GM23248 (cell line): ENCODE results near the gene DPCD. TPM values are rescaled to one million over a fixed set of nuclear protein-coding genes. Genes with fewer than 3 reads are reported as not detected.

ENCODE experiments used
- DNase-seq: peaks from one replicate; pipeline ENCODE4 v3.0.0-alpha.2; 2015
- H2AFZ ChIP-seq: fragments of 200-600 bp; sonication (generic); 2 replicates; pipeline ENCODE4 v1.6.1; 2016; ENCODE audit warnings: antibody characterized with exemption
- H3F3A ChIP-seq: fragments of 200-600 bp; sonication (generic); 2 replicates; pipeline ENCODE4 v1.6.1; 2016; ENCODE audit warnings: mild to moderate bottlenecking, antibody characterized with exemption, mixed run types; ENCODE audit not compliant: insufficient read depth
- H3K27ac ChIP-seq: fragments of 200-600 bp; sonication (generic); 2 replicates; pipeline ENCODE4 v1.5.1; 2016; ENCODE audit warnings: mild to moderate bottlenecking
- H3K27me3 ChIP-seq: fragments of 200-600 bp; sonication (generic); replicated peaks from 2 replicates; pipeline ENCODE4 v1.6.1; 2016; ENCODE audit warnings: mild to moderate bottlenecking; ENCODE audit not compliant: insufficient read depth
- H3K36me3 ChIP-seq: fragments of 200-600 bp; sonication (generic); 2 replicates; pipeline ENCODE4 v1.6.1; 2016; ENCODE audit warnings: low read depth, mild to moderate bottlenecking
- H3K4me1 ChIP-seq: fragments of 200-600 bp; sonication (generic); 2 replicates; pipeline ENCODE4 v1.6.1; 2016; ENCODE audit warnings: mild to moderate bottlenecking; ENCODE audit not compliant: insufficient read depth
- H3K4me2 ChIP-seq: fragments of 200-600 bp; sonication (generic); one replicate; pipeline ENCODE4 v1.6.1; 2016; ENCODE audit warnings: mild to moderate bottlenecking; ENCODE audit not compliant: unreplicated experiment
- H3K4me3 ChIP-seq: fragments of 200-600 bp; sonication (generic); 2 replicates; pipeline ENCODE4 v1.5.1; 2016; ENCODE audit warnings: mild to moderate bottlenecking
- H3K79me2 ChIP-seq: fragments of 200-600 bp; sonication (generic); 2 replicates; pipeline ENCODE4 v1.6.1; 2016; ENCODE audit warnings: mild to moderate bottlenecking; ENCODE audit not compliant: insufficient read depth
- H3K9ac ChIP-seq: fragments of 200-600 bp; sonication (generic); 2 replicates; pipeline ENCODE4 v1.6.1; 2016; ENCODE audit warnings: mild to moderate bottlenecking
- H3K9me2 ChIP-seq: fragments of 200-600 bp; sonication (generic); 2 replicates; pipeline ENCODE4 v1.6.1; 2016; ENCODE audit warnings: mixed run types, mild to moderate bottlenecking, moderate library complexity; ENCODE audit not compliant: insufficient read depth
- H3K9me3 ChIP-seq: fragments of 200-600 bp; sonication (generic); one replicate; pipeline ENCODE4 v1.6.1; 2017; ENCODE audit warnings: low read depth
- H4K20me1 ChIP-seq: fragments of 200-600 bp; sonication (generic); 2 replicates; pipeline ENCODE4 v1.6.0; 2016; ENCODE audit not compliant: insufficient read depth
- EZH2 ChIP-seq: fragments of 200-600 bp; sonication (generic); IDR thresholded peaks from 2 replicates; pipeline ENCODE4 v1.6.1; 2018; ENCODE audit warnings: antibody characterized with exemption, mild to moderate bottlenecking; ENCODE audit not compliant: insufficient read depth, poor library complexity, severe bottlenecking
- EZH2phosphoT487 ChIP-seq: fragments of 200-600 bp; sonication (generic); IDR thresholded peaks from 2 replicates; pipeline ENCODE4 v1.6.1; 2018; ENCODE audit warnings: antibody characterized with exemption, moderate library complexity, mild to moderate bottlenecking, low read depth; ENCODE audit not compliant: insufficient read depth
- WGBS, 2 experiments: methylation state at CpG; one replicate each; pipeline ENCODE4 v1.1.6; 2015 to 2017; ENCODE audit warnings: low lambda C conversion rate in 2 of 2, low coverage in 1 of 2; ENCODE audit errors: missing lambda C conversion rate in 2 of 2; 5-methylcytosine and 5-hydroxymethylcytosine counted together
- in situ Hi-C: fragments of 300-500 bp; cut with MboI; formaldehyde crosslinking; loops from 2 replicates; pipeline ENCODE4 v1.15.0; 2020
- polyA plus RNA-seq: library from polyadenylated mRNA; unstranded; fragments of >200 nt; fragmentation: Nextera tagmentation; extraction: Ambion mirVana; gene quantifications from 2 replicates; pipeline ENCODE4 v1.2.1, GENCODE V29; 2016
- total RNA-seq: library from RNA; depleted of rRNA; stranded (reverse); fragments of >200 nt; shearing (Covaris generic); gene quantifications from 2 replicates; pipeline ENCODE4 v1.2.3, GENCODE V29; 2014

The DPCD gene
- total and polyA plus RNA-seq, 2 experiments from 2014 or later = 57.9 to 59.9 TPM

GRCh38 chr10:101563007-101563406 is 25.1 kb upstream of the DPCD start:
- in situ Hi-C loops = loop anchor here (10.0 kb wide), 1 partner anchor 348 kb away; no protein-coding TSS in a partner anchor
- no peaks in the 10 kb centered on the region for H3K9me2 ChIP-seq
- no peak for DNase-seq
- no peak overlapping the region for H3K9ac ChIP-seq
- no peak overlapping the region for H3K4me2 ChIP-seq
- no peaks in the 10 kb centered on the region for H3F3A ChIP-seq
- H4K20me1 ChIP-seq = no peaks in the 10 kb centered on the region
- H3K9me3 ChIP-seq = no peaks in the 10 kb centered on the region
- no peak overlapping the region for H3K27ac ChIP-seq
- no peaks in the 10 kb centered on the region; the same call in 1 of the 2 replicates for H3K4me1 ChIP-seq
- H3K36me3 ChIP-seq = no peaks in the 10 kb centered on the region
- no peak for TF ChIP-seq EZH2
- no peak overlapping the region for H2AFZ ChIP-seq
- H3K27me3 ChIP-seq = peaks cover 22% of the 10 kb centered on the region
- H3K4me3 ChIP-seq = no peak overlapping the region
- no peaks in the 10 kb centered on the region for H3K79me2 ChIP-seq
- WGBS, 2 experiments = 54 to 63% methylated on average over 3 of the region's 3 CpGs

- in situ Hi-C loops = loop anchor here (10.0 kb wide), 1 partner anchor 349 kb away; no protein-coding TSS in a partner anchor
- TF ChIP-seq EZH2phosphoT487 = no peak
- TF ChIP-seq EZH2 = no peak
- H3K4me2 ChIP-seq = no peak overlapping the region
- H4K20me1 ChIP-seq = no peaks in the 10 kb centered on the region
- no peaks in the 10 kb centered on the region for H3K9me2 ChIP-seq
- no peaks in the 10 kb centered on the region for H3K9me3 ChIP-seq
- 63 to 75% methylated on average over 11 of the region's 11 CpGs for WGBS, 2 experiments
- H3K4me1 ChIP-seq = no peaks in the 10 kb centered on the region
- no peaks in the 10 kb centered on the region for H3K36me3 ChIP-seq
- no peak overlapping the region for H3K4me3 ChIP-seq
- no peaks in the 10 kb centered on the region for H3K79me2 ChIP-seq
- H3K27ac ChIP-seq = no peak overlapping the region
- DNase-seq = no peak
- peaks cover 22% of the 10 kb centered on the region for H3K27me3 ChIP-seq
- H3F3A ChIP-seq = no peaks in the 10 kb centered on the region
- no peak overlapping the region for H3K9ac ChIP-seq
- no peak overlapping the region for H2AFZ ChIP-seq
Observed at GRCh38 chr10:101563497-101564040, 24.6 kb upstream of the DPCD start.

GRCh38 chr10:101564490-101564991 is 23.6 kb upstream of the DPCD start:
- Histone ChIP-seq H3K4me1 (no peaks in the 10 kb centered on the region), H3K27ac (no peak overlapping the region), H4K20me1 (no peaks in the 10 kb centered on the region), H3K36me3 (no peaks in the 10 kb centered on the region), H3K9me2 (no peaks in the 10 kb centered on the region), H3F3A (no peaks in the 10 kb centered on the region), H3K9ac (no peak overlapping the region), H2AFZ (no peak overlapping the region), H3K9me3 (no peaks in the 10 kb centered on the region), H3K79me2 (no peaks in the 10 kb centered on the region), H3K4me2 (no peak overlapping the region), H3K4me3 (no peak overlapping the region), H3K27me3 (peaks cover 27% of the 10 kb centered on the region)
- DNase-seq = no peak
- WGBS, 2 experiments = 70 to 74% methylated on average over 15 of the region's 15 CpGs
- in situ Hi-C loops = loop anchor here (10.0 kb wide), 1 partner anchor 350 kb away; no protein-coding TSS in a partner anchor
- TF ChIP-seq EZH2phosphoT487 = no peak
- TF ChIP-seq EZH2 = no peak

GRCh38 chr10:101565370-101565900 is 22.7 kb upstream of the DPCD start:
- no peaks in the 10 kb centered on the region for H3K9me3 ChIP-seq
- no peaks in the 10 kb centered on the region for H3K36me3 ChIP-seq
- 64 to 66% methylated on average over 5 of the region's 5 CpGs for WGBS, 2 experiments

More at GRCh38 chr10:101565370-101565900, 22.7 kb upstream of the DPCD start:
- Histone ChIP-seq H3K79me2 (no peaks in the 10 kb centered on the region), H3K4me2 (no peak overlapping the region), H3K4me1 (no peaks in the 10 kb centered on the region), H3K9me2 (no peaks in the 10 kb centered on the region), H3K27me3 (peaks cover 30% of the 10 kb centered on the region), H3K4me3 (no peak overlapping the region), H3K27ac (no peak overlapping the region), H4K20me1 (no peaks in the 10 kb centered on the region), H3K9ac (no peak overlapping the region), H3F3A (no peaks in the 10 kb centered on the region), H2AFZ (no peak overlapping the region)
- TF ChIP-seq EZH2 (no peak), EZH2phosphoT487 (no peak)
- DNase-seq = no peak
- in situ Hi-C loops = loop anchor here (10.0 kb wide), 1 partner anchor 351 kb away; no protein-coding TSS in a partner anchor
